Measurements from ENCODE around the gene FXYD5. TPM values are rescaled to one million over a fixed set of nuclear protein-coding genes. Genes with fewer than 3 reads are reported as not detected.

FXYD5 gene
- total and polyA plus RNA-seq, 9 of the 15 experiments (the other 6 are each of a cell fraction or from before 2014, with no cell fraction given) = 104 to 537 (median 174) TPM

DNA sequence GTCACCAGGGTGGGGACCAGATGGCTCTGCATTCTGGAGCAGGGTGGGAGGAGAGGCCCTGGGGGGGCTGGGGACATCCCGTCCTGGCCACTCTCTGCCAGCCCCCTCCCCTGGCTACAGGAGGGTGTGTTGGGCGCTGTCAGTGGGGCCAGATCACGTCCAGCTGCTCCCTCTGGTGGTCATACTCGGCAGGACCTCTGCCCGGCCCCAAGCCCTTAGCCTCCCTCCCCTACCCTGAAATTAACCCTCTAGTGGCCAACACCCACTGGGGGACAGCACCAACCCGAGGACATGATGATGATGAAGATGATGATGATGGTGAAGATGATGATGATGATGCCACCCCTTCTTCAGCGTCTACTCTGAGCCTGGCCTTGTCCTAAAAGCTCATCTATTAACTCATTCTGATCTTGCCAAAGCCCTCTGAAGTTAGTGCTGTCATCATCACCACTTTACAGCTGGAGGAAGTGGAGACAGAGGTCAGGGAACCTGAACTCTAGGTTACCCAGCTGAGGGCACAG is 19.1 kb upstream of the FXYD5 start (continued):
- TF ChIP-seq, protein P1, sequence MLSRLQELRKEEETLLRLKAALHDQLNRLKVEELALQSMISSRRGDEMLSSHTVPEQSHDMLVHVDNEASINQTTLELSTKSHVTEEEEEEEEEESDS (CRISPR knock-in tag; IDR thresholded peaks at IDR 0.05) = no peak
- TF ChIP-seq NCOA2 (IDR thresholded peaks at IDR 0.05; ENCODE audit: partially characterized antibody in 2 of 2) (no peak), FOSL1 (tag; conservative IDR thresholded peaks at IDR 0.05) (no peak), ZNF780A (CRISPR knock-in tag; IDR thresholded peaks at IDR 0.05) (no peak), IRF2 (CRISPR knock-in tag; IDR thresholded peaks at IDR 0.05) (no peak), ADNP (tag; IDR thresholded peaks at IDR 0.05) (no peak), ZKSCAN3 (CRISPR knock-in tag; IDR thresholded peaks at IDR 0.05) (no peak), STAG1 (CRISPR knock-in tag; IDR thresholded peaks at IDR 0.05; ENCODE audit: borderline replicate concordance) (peak; percentile 72; the same call in 1 of the 2 replicates), ELF1 (tag; IDR thresholded peaks at IDR 0.05) (no peak), ZNF766 (CRISPR knock-in tag; conservative IDR thresholded peaks at IDR 0.05) (no peak), HNRNPL (IDR thresholded peaks at IDR 0.05; ENCODE audit: low read depth, low read length) (0 out of 2 replicates have a peak, but pooled peaks have one; percentile 17), ZNF586 (CRISPR knock-in tag; conservative IDR thresholded peaks at IDR 0.05) (no peak), ETV6 (IDR thresholded peaks at IDR 0.05; ENCODE audit: borderline replicate concordance in 1 of 2, low read depth in 2 of 2, low read length in 1 of 2) (no peak), ETV6 (CRISPR knock-in tag; IDR thresholded peaks at IDR 0.05; ENCODE audit: borderline replicate concordance) (no peak), CBX2 (IDR thresholded peaks at IDR 0.05; ENCODE audit: insufficient read depth, low read length, poor library complexity, severe bottlenecking) (no peak), ARHGAP35 (IDR thresholded peaks at IDR 0.05; ENCODE audit: partially characterized antibody) (no peak), ZNF3 (CRISPR knock-in tag; IDR thresholded peaks at IDR 0.05) (no peak), CHD4 (IDR thresholded peaks at IDR 0.05; ENCODE audit: insufficient read depth, insufficient replicate concordance, low read depth, low read length, poor library complexity, severe bottlenecking) (no peak), ATF7 (IDR thresholded peaks at IDR 0.05) (peak; percentile 34; the same call in 1 of the 2 replicates), KLF10 (CRISPR knock-in tag; IDR thresholded peaks at IDR 0.05) (no peak)
- TF ChIP-seq, protein P2, sequence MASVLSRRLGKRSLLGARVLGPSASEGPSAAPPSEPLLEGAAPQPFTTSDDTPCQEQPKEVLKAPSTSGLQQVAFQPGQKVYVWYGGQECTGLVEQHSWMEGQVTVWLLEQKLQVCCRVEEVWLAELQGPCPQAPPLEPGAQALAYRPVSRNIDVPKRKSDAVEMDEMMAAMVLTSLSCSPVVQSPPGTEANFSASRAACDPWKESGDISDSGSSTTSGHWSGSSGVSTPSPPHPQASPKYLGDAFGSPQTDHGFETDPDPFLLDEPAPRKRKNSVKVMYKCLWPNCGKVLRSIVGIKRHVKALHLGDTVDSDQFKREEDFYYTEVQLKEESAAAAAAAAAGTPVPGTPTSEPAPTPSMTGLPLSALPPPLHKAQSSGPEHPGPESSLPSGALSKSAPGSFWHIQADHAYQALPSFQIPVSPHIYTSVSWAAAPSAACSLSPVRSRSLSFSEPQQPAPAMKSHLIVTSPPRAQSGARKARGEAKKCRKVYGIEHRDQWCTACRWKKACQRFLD (CRISPR knock-in tag; IDR thresholded peaks at IDR 0.05) = no peak
- TF ChIP-seq, protein P3, sequence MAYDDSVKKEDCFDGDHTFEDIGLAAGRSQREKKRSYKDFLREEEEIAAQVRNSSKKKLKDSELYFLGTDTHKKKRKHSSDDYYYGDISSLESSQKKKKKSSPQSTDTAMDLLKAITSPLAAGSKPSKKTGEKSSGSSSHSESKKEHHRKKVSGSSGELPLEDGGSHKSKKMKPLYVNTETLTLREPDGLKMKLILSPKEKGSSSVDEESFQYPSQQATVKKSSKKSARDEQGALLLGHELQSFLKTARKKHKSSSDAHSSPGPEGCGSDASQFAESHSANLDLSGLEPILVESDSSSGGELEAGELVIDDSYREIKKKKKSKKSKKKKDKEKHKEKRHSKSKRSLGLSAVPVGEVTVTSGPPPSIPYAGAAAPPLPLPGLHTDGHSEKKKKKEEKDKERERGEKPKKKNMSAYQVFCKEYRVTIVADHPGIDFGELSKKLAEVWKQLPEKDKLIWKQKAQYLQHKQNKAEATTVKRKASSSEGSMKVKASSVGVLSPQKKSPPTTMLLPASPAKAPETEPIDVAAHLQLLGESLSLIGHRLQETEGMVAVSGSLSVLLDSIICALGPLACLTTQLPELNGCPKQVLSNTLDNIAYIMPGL (CRISPR knock-in tag; IDR thresholded peaks at IDR 0.05) = no peak
- TF ChIP-seq, protein P4, sequence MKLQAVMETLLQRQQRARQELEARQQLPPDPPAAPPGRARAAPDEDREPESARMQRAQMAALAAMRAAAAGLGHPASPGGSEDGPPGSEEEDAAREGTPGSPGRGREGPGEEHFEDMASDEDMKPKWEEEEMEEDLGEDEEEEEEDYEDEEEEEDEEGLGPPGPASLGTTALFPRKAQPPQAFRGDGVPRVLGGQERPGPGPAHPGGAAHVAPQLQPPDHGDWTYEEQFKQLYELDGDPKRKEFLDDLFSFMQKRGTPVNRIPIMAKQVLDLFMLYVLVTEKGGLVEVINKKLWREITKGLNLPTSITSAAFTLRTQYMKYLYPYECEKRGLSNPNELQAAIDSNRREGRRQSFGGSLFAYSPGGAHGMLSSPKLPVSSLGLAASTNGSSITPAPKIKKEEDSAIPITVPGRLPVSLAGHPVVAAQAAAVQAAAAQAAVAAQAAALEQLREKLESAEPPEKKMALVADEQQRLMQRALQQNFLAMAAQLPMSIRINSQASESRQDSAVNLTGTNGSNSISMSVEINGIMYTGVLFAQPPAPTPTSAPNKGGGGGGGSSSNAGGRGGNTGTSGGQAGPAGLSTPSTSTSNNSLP (IDR thresholded peaks at IDR 0.05; ENCODE audit: borderline replicate concordance, low read depth, low read length) = no peak
